GM21723 (cell line): ENCODE measurements around the gene PLD3.
"Not testable (repeated sequence)": the region's sequence is repeated elsewhere in the genome, so short reads cannot be mapped to it uniquely, and the experiment has no call there.

ENCODE experiments used
- ATAC-seq: cut with Tn5 transposase; IDR thresholded peaks from one replicate; pipeline ENCODE4 v1.9.1; 2021; ENCODE audit warnings: mild to moderate bottlenecking, moderate library complexity; ENCODE audit not compliant: unreplicated experiment

Gene PLD3

GRCh38 chr19:40331052-40331451 lies 17.4 kb upstream of the PLD3 start:
- no peak for ATAC-seq

DNA sequence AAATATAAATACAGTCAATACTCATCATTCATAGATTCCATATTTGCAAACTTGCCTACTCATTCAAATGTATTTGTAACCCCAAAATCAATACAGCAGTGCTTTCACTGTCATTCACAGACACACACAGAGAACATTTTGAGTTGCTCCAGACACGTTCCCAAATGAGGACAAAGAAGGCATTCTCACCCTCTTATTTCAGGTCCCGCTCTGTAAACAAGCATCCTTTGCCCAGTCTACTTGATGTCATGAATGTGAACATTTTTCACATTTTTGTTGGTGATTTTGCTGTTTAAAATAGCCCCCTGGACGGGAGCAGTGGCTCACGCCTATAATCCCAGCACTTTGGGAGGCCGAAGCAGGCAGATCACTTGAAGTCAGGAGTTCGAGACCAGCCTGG lies 15.8 kb upstream of the PLD3 start:
- ATAC-seq = no peak

DNA sequence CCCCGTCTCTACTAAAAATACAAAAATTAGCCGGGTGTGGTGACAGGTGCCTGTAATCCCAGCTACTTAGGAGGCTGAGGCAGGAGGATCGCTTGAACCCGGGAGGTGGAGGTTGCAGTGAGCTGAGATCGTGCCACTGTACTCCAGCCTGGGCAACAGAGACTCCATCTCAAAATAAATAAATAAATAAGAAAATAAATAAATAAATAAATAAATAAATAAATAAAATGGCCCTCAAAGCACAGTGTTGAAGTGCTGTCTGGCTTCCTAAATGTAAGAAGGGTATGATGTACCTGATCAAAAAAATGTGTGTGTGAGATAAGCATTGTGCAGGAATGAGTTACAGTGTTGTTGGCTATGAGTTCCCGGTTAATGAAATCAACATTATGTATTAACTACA lies 15.4 kb upstream of the PLD3 start:
- ATAC-seq = not testable (repeated sequence)

GRCh38 chr19:40335101-40335500 lies 13.4 kb upstream of the PLD3 start:
- no peak for ATAC-seq

DNA sequence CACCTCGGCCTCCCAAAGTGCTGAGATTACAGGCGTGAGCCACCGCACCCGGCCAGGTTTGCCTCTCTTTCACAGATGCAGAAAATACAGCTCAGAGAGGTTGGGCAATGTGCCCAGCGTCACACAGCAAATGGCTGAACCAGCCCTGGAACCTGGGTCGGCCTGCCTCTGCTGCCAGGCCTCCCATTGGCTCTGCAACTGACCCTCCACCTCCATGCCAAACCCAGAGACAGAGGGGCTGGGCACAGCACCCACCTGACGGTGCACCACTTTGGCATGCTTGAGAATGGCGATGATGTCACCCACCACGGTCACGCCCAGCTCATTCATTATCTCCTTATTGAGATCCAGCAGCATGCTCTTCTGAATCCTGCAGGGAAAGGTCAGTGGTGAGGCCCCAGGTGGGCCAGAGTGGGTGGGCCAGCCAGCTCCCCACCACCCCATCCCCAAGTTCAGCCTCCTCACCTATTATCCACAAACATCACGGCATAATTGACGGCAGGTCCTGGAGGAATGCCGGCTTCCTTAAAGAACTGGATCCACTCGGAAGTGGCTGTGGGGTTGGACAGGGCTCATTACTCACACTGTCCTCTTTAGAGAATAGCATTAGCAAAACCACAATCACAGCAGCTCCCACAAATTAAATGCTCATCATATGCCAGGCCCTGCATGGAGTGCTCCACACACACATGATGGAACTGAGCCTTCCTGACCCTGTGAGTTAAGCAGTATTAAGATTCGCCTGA lies 12.5 kb upstream of the PLD3 start:
- ATAC-seq = no peak

- ATAC-seq = no peak
Observed at GRCh38 chr19:40336601-40336900, 11.9 kb upstream of the PLD3 start.

GRCh38 chr19:40337107-40337506 lies 11.4 kb upstream of the PLD3 start:
- no peak for ATAC-seq

DNA sequence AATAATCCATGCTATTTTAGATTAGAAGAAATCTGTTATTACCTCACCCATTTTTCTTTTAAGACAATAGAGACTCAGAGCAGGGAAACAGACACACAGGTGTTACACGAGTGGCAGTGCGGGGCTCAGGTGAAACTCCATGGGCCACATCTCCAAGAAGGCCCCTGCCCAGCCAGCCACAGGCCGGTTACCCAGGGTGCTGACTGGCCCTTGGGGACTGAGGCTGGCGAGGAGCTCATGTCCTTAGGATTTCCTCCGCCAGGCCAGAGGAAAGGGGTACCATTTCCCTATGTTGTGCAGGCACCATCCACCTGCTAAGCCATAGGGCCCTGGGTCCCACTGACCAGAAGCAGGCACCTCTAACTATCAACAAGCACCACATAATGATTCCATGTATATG lies 10.9 kb upstream of the PLD3 start:
- no peak for ATAC-seq

GRCh38 chr19:40339018-40339728 lies 9.3 kb upstream of the PLD3 start:
- ATAC-seq = no peak

GRCh38 chr19:40341601-40342482 lies 6.7 kb upstream of the PLD3 start:
- no peak for ATAC-seq

GRCh38 chr19:40342644-40343311 lies 5.7 kb upstream of the PLD3 start:
- ATAC-seq = no peak

- ATAC-seq = no peak
Observed at GRCh38 chr19:40344422-40344821, 4.1 kb upstream of the PLD3 start.

DNA sequence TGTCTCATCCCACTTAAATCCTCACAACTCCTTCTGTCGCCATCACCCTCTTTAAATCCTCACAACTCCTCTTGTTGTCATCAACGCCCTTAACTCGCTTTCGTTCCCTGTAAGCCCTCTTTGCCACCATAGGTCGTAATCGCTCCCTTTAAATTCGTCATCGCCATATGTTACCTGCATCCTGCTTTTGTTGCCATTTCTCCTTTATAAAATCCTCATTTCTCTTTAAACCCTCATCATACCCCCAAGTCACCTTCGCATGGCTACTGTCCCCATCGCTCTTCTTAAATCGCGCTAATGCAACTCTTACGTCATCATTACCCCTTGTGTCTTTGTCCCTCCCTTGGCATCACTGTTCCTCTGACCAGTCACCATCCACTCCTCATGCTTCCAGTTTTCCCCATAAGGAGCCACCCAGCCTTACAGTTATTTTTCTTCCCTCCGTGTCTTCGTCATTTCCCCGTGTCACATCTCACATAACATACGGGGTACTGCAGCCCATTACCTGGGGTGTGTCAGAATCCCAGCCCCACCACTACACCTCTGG lies 539 bp downstream of the PLD3 start:
- ATAC-seq = peak; percentile 7

DNA sequence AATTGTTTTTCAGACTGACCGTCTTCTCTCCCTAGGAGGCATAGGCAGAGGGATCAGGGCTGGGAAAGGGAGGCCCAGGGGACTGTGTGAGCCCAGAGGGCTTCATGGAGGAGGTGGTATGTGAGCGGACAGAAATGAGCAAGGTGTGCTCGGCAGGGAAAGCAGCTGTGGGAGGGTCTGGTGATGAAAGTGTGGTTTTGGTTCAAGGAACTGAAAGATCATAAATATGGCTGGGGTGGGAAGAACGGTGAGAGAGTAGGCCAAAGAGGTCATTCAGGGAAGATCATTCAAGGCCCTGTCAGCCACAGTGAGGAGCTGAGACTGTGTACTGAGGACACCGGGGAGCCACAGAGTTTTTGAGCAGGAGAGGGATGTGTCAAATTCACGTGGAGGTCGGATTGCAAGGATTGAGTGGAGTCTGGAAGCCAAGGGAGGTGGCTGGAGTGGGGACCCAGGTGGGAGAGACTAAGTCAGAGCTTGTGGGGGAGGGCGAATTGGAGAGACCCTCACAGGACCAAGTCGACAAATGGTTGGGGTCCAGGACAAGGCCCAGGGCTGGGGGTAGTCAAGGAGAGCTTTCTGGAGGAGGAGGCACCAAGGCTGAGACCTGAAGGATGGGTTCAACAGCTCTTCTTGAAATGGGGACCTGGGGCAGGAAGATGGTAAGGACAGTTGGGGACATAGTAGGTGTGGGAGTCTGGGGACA lies 7.6 kb downstream of the PLD3 start:
- no peak for ATAC-seq

DNA sequence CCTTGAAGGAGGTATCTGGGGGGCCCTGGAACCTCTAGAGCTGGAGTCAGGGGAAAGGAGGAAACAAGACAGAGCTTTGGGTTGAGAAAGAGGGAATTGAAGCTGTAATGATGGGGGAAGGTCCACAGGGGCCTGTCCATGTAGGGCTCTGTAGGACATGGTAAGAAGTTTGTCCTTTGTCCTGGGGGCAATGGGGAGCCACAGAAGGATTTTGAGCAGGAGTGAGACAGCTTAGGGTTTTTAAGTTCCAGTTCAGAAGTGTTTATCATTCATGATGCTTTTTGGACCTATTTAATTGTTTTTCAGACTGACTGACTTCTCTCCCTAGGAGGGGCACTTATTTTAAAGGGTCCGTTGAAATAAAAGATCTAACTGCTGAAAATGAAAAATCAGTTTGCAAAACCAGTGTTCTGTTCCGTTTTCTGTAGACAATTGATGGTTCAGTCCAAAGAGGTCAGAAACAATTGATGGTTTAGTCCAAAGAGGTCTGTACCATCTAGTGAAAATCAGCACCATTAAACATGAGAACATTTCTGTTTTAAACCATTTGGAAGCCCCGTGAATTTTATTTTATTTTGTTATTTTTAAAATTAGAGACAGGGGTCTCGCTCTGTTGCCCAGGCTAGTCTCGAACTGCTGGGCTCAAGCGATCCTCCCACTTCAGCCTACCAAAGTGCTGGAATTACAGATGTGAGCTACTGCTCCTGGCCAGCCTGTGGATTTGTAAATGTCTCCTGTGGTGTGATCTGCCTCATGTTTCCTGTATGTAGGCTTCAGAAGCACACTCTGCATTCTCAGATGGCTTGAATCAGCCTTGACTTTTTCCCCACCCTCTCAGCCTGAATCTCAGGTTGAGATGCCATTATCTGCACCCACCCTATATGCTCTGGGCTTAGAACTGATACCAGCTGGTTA lies 8.4 kb downstream of the PLD3 start:
- no peak for ATAC-seq

- ATAC-seq = no peak
Observed at GRCh38 chr19:40357640-40358039, 9.1 kb downstream of the PLD3 start.

DNA sequence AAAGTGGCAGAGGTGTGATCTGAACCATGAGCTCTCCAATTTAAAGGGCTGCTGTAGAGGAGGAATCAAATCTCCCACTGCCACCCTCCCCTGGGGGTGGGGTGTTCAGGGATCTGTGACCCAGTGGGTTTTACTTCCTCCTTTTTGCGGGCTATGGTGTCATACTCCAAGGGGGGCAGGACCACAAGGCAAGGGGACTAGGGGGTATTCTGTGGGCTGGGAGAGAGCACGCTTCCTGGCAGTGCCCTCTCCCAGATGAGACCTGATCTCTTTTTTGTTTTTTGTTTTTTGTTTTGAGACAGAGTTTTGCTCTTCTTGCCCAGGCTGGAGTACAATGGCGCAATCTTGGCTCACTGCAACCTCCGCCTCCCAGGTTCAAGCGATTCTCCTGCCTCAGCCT lies 10.3 kb downstream of the PLD3 start:
- ATAC-seq = no peak

DNA sequence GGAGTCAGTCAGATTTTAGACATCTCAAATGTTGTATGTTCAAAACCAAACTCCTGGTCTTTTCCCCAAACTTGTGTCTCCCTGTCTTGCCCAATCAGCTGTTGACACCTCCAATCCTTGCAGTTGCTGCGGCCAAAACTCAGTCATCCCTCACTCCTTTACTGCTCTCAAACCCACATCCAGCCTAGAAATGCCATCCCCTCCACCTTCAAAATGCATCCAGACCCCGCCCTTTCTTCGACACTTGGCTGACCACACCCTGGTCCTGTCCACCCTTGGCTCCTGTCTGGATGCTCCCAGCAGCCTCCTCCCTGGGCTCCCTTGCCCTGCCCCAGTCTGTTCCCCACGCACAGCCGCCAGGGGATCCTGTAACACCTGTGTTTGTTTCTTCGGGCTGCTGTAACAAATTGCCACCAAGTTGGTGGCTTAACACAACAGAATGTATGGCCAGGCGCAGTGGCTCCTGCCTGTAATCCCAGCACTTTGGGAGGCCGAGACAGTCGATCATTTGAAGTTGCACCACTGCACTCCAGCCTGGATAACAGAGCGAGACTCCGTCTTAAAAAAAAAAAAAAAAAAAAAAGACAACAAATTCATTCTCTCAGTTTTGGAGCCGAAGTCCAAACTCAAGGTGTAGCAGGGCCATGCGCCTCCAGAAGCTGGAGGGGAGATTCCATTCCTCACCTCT lies 11.7 kb downstream of the PLD3 start:
- ATAC-seq = no peak
